ENCODE results near the gene STK16. TPM values are rescaled to one million over a fixed set of nuclear protein-coding genes. Genes with fewer than 3 reads are reported as not detected.

The STK16 gene
- total RNA-seq, 1 experiment from 2014 or later: 21.6 TPM

GRCh38 chr2:219285894-219286425 is 40.7 kb downstream of the STK16 start:
- Histone ChIP-seq H3K23me2 (ENCODE audit: insufficient read length, low read depth, low read length, poor library complexity, severe bottlenecking) (no peaks in the 10 kb centered on the region), H3K9ac (ENCODE audit: extremely low read depth, insufficient read length, low read length) (no peak overlapping the region), H4K5ac (ENCODE audit: insufficient read length, low read depth, low read length) (no peak overlapping the region), H3K4me2 (ENCODE audit: insufficient read depth, insufficient read length, low read length) (no peak overlapping the region), H2BK12ac (ENCODE audit: insufficient read length, low read depth, low read length) (no peak overlapping the region), H3K14ac (ENCODE audit: insufficient read depth, low read length) (no peak overlapping the region), H3T11ph (ENCODE audit: low read length) (no peak overlapping the region), H2BK5ac (ENCODE audit: insufficient read length, low read length) (no peak overlapping the region), H2BK120ac (ENCODE audit: low read depth, low read length, poor library complexity, severe bottlenecking) (no peak overlapping the region), H3K56ac (ENCODE audit: insufficient read length, low read depth, low read length) (no peak overlapping the region), H3K79me1 (ENCODE audit: insufficient read depth, low read depth, low read length, poor library complexity, severe bottlenecking) (no peaks in the 10 kb centered on the region), H3K4me1 (ENCODE audit: insufficient read depth, low read length) (no peaks in the 10 kb centered on the region; the same call in 1 of the 2 replicates), H3K27ac (ENCODE audit: insufficient read length, low read depth, low read length) (no peak overlapping the region), H3K23ac (ENCODE audit: insufficient read length, low read depth, low read length) (no peak overlapping the region), H4K91ac (ENCODE audit: insufficient read length, low read depth, low read length) (no peak overlapping the region), H3K4ac (ENCODE audit: low read depth, low read length) (no peak overlapping the region), H4K8ac (replicated peaks; ENCODE audit: insufficient read length, low read depth, low read length) (no peak overlapping the region), H2AFZ (ENCODE audit: low read length) (no peak overlapping the region), H2BK15ac (ENCODE audit: low read depth, low read length) (no peak overlapping the region), H4K20me1 (ENCODE audit: control insufficient read depth, insufficient read depth, insufficient read length) (no peaks in the 10 kb centered on the region), H3K27me3 (ENCODE audit: insufficient read depth, low read length) (no peaks in the 10 kb centered on the region), H2AK5ac (ENCODE audit: insufficient read length, low read length) (no peak overlapping the region), H3K79me2 (ENCODE audit: insufficient read depth, low read length) (no peaks in the 10 kb centered on the region), H3K9me3 (ENCODE audit: control insufficient read depth, low read depth, low read length) (no peaks in the 10 kb centered on the region), H3K18ac (ENCODE audit: insufficient read length, low read depth, low read length) (no peak overlapping the region), H2BK20ac (ENCODE audit: low read depth, low read length, poor library complexity, severe bottlenecking) (no peak overlapping the region)
- peaks cover 3 to 26% (median 16%) of the 10 kb centered on the region in 3 experiments; a peak in 6 of 7 replicates for H3K36me3 Mint-ChIP-seq (ENCODE audit: insufficient read depth in 1 of 3, low read depth in 3 of 3)
- TF ChIP-seq, protein P1, sequence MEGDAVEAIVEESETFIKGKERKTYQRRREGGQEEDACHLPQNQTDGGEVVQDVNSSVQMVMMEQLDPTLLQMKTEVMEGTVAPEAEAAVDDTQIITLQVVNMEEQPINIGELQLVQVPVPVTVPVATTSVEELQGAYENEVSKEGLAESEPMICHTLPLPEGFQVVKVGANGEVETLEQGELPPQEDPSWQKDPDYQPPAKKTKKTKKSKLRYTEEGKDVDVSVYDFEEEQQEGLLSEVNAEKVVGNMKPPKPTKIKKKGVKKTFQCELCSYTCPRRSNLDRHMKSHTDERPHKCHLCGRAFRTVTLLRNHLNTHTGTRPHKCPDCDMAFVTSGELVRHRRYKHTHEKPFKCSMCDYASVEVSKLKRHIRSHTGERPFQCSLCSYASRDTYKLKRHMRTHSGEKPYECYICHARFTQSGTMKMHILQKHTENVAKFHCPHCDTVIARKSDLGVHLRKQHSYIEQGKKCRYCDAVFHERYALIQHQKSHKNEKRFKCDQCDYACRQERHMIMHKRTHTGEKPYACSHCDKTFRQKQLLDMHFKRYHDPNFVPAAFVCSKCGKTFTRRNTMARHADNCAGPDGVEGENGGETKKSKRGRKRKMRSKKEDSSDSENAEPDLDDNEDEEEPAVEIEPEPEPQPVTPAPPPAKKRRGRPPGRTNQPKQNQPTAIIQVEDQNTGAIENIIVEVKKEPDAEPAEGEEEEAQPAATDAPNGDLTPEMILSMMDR (conservative IDR thresholded peaks at IDR 0.05): no peak
- peak overlapping the region in 1 of 2 experiments; percentile 20; a peak in 2 of 5 replicates for H3K4me3 Mint-ChIP-seq
- peak; percentile 88 for DNase-seq
- no CpG with 5 or more reads among the region's 17 CpGs for WGBS (ENCODE audit: extremely low coverage, insufficient read length, low lambda C conversion rate)
- H3K27me3 Mint-ChIP-seq (ENCODE audit: low read depth): peaks cover under 1% of the 10 kb centered on the region; the same call in 1 of the 2 replicates
- H3K27ac Mint-ChIP-seq: peak overlapping the region; percentile 14 to 78 (median 46); a peak in 3 of 7 replicates
- H3K9me3 Mint-ChIP-seq: no peaks in the 10 kb centered on the region
- H3K4me1 Mint-ChIP-seq: peaks cover 7 to 12% of the 10 kb centered on the region in 2 experiments
